Measurements from ENCODE around the gene NOA1. TPM values are rescaled to one million over a fixed set of nuclear protein-coding genes. Genes with fewer than 3 reads are reported as not detected.

Gene NOA1
- 14.8 to 17.4 TPM (median 16.7 TPM) in 5 replicates for total RNA-seq (2022; extraction: Qiagen RNA extraction; ENCODE audit: low read depth)

GRCh38 chr4:56977321-56978012 lies at the start of gene NOA1:
NOA1 (minus strand) TSS chr4:56977606; CDS start chr4:56977585, 21 bp downstream.

GRCh38 chr4:56978750-56979303 lies 1.4 kb upstream of the NOA1 start, which contains the start of gene POLR2B:
POLR2B (plus strand) TSS chr4:56978896; CDS start chr4:56978986, 90 bp downstream.

Other genes with a start within 250 kb of the NOA1 start
- gene SPINK2, start 155.9 kb downstream of the NOA1 start, total RNA-seq (2022; extraction: Qiagen RNA extraction; ENCODE audit: low read depth), result not detected in 5 replicates
- gene REST, start 69.7 kb downstream of the NOA1 start, total RNA-seq (2022; extraction: Qiagen RNA extraction; ENCODE audit: low read depth), result 8.0 to 11.2 TPM (median 8.9 TPM) in 5 replicates
- 67.7 to 82.2 TPM (median 70.6 TPM) in 5 replicates for gene POLR2B, start 1.3 kb upstream of the NOA1 start, total RNA-seq (2022; extraction: Qiagen RNA extraction; ENCODE audit: low read depth)
- gene IGFBP7, start 132.8 kb upstream of the NOA1 start, total RNA-seq (2022; extraction: Qiagen RNA extraction; ENCODE audit: low read depth), result 180 to 323 TPM (median 220 TPM) in 5 replicates